Endothelial cell of umbilical vein (primary cell): Measurements from ENCODE around the gene SLC7A8. TPM values are rescaled to one million over a fixed set of nuclear protein-coding genes. Genes with fewer than 3 reads are reported as not detected.
"Not testable (repeated sequence)": the region's sequence is repeated elsewhere in the genome, so short reads cannot be mapped to it uniquely, and the experiment has no call there.

ENCODE experiments used
- BruUV-seq: library from RNA; stranded (reverse); fragments of 400-500 nt; replicated peaks from 2 replicates; lab custom pipeline; 2021; lab: Mats Ljungman, UMichigan
- CTCF ChIA-PET: fragments of 300-600, 350-600 bp; sonication (Branson Sonifier 250); formaldehyde crosslinking; loops from one replicate; lab custom pipeline; 2021; ENCODE audit warnings: antibody characterized with exemption, inconsistent platforms; lab: Charles Lee
- POLR2A ChIA-PET: fragments of 300-600, 350-600 bp; sonication (Branson Sonifier 250); formaldehyde crosslinking; loops from one replicate; lab custom pipeline; 2021; ENCODE audit warnings: antibody characterized with exemption, inconsistent platforms; lab: Charles Lee
- DNase-seq: peaks from one replicate; pipeline ENCODE4 v3.0.0-alpha.2; 2011; ENCODE audit warnings: low read depth, low spot score
- FAIRE-seq: peaks from 2 replicates; lab custom pipeline; 2011; peaks lifted over from hg19 to GRCh38; lab: Jason Lieb, UNC
- H2AFZ ChIP-seq: 2 replicates; pipeline ENCODE4 v1.6.0; 2012; ENCODE audit warnings: low read depth, low read length, control low read depth, inconsistent platforms
- H3K27ac ChIP-seq: 2 replicates; pipeline ENCODE4 v1.5.1; 2011; ENCODE audit warnings: low read depth, mild to moderate bottlenecking, control low read depth, low read length, moderate library complexity; ENCODE audit not compliant: insufficient read depth
- H3K27me3 ChIP-seq, 2 experiments: 2 replicates each; pipeline versions ENCODE4 v1.6.0 to v1.6.1; 2011; ENCODE audit warnings: low read length in 2 of 2, mixed read lengths in 1 of 2; ENCODE audit not compliant: control insufficient read depth in 2 of 2, insufficient read depth in 2 of 2
- H3K36me3 ChIP-seq, 2 experiments: 2 replicates in 1 of 2; 3 replicates in 1 of 2; pipeline ENCODE4 v1.5.1; 2011; ENCODE audit warnings: low read length in 2 of 2, mild to moderate bottlenecking in 1 of 2, moderate library complexity in 1 of 2; ENCODE audit not compliant: control insufficient read depth in 2 of 2, insufficient read depth in 2 of 2; ENCODE audit errors: extremely low read depth in 1 of 2
- H3K4me1 ChIP-seq: 3 replicates; pipeline ENCODE4 v1.5.1; 2011; ENCODE audit warnings: mild to moderate bottlenecking, low read length; ENCODE audit not compliant: control insufficient read depth, insufficient read depth; ENCODE audit errors: extremely low read depth
- H3K4me2 ChIP-seq: 2 replicates; pipeline ENCODE4 v1.6.1; 2011; ENCODE audit warnings: low read length, control low read depth, mixed read lengths; ENCODE audit not compliant: insufficient read depth
- H3K4me3 ChIP-seq, 3 experiments: fragments of 200-600 bp in 1 of 3; sonication (generic), shearing (Covaris generic) in 1 of 3; replicated peaks in 1 of 3; 2 replicates each; pipeline ENCODE4 v1.5.1; 2011 to 2016; ENCODE audit warnings: control low read depth in 3 of 3, low read length in 3 of 3, mild to moderate bottlenecking in 2 of 3, inconsistent platforms in 1 of 3, low read depth in 1 of 3, moderate library complexity in 1 of 3; ENCODE audit not compliant: insufficient read depth in 1 of 3
- H3K79me2 ChIP-seq: 2 replicates; pipeline ENCODE4 v1.6.0; 2012; ENCODE audit warnings: low read length, inconsistent platforms; ENCODE audit not compliant: control insufficient read depth, insufficient read depth
- H3K9ac ChIP-seq: replicated peaks from 2 replicates; pipeline ENCODE3; 2011; ENCODE audit warnings: low read length, control low read depth; ENCODE audit not compliant: insufficient read depth; ENCODE audit errors: extremely low read depth
- H3K9me1 ChIP-seq: replicated peaks from 3 replicates; pipeline ENCODE4 v1.6.0; 2011; ENCODE audit warnings: mild to moderate bottlenecking, low read length; ENCODE audit not compliant: control insufficient read depth, insufficient read depth; ENCODE audit errors: extremely low read depth
- H3K9me3 ChIP-seq: replicated peaks from 2 replicates; pipeline ENCODE4 v1.5.1; 2012; ENCODE audit warnings: low read length, inconsistent platforms; ENCODE audit not compliant: control insufficient read depth, insufficient read depth
- H4K20me1 ChIP-seq: replicated peaks from 2 replicates; pipeline ENCODE3; 2011; ENCODE audit warnings: mild to moderate bottlenecking, low read length; ENCODE audit not compliant: control insufficient read depth, insufficient read depth; ENCODE audit errors: extremely low read depth
- CTCF ChIP-seq, 2 donors: IDR thresholded peaks; 1 replicate in 1 of 2; 2 replicates in 1 of 2; pipeline ENCODE4 v1.5.1; 2011; ENCODE audit warnings: low read length in 2 of 2, mild to moderate bottlenecking in 2 of 2, moderate library complexity in 2 of 2, control low read depth in 1 of 2, inconsistent platforms in 1 of 2, low read depth in 1 of 2; ENCODE audit not compliant: insufficient read depth in 1 of 2; ENCODE audit errors: extremely low read depth in 1 of 2
- EZH2 ChIP-seq: IDR thresholded peaks from 2 replicates; pipeline ENCODE4 v1.6.1; 2012; ENCODE audit warnings: borderline replicate concordance, low read depth, mild to moderate bottlenecking, moderate library complexity, low read length, inconsistent platforms; ENCODE audit not compliant: severe bottlenecking
- FOS ChIP-seq: IDR thresholded peaks from 2 replicates; pipeline ENCODE4 v1.6.1; 2011; ENCODE audit warnings: mild to moderate bottlenecking, low read length, moderate library complexity, borderline replicate concordance; ENCODE audit not compliant: insufficient read depth
- GATA2 ChIP-seq: IDR thresholded peaks from 2 replicates; pipeline ENCODE4 v1.7.0; 2011; ENCODE audit warnings: low read depth, mild to moderate bottlenecking, moderate library complexity, mixed read lengths, low read length; ENCODE audit not compliant: insufficient read length, insufficient read depth
- JUN ChIP-seq: IDR thresholded peaks from 2 replicates; pipeline ENCODE4 v1.6.1; 2011; ENCODE audit warnings: borderline replicate concordance, low read depth; ENCODE audit not compliant: insufficient read length, insufficient read depth
- MAX ChIP-seq: IDR thresholded peaks from 2 replicates; pipeline ENCODE4 v1.6.1; 2011; ENCODE audit not compliant: insufficient read depth, insufficient read length
- MYC ChIP-seq: IDR thresholded peaks from one replicate; pipeline ENCODE4 v1.6.1; 2011; ENCODE audit warnings: mild to moderate bottlenecking, low read depth, low read length
- POLR2A ChIP-seq: IDR thresholded peaks from 2 replicates; pipeline ENCODE4 v1.6.1; 2012; ENCODE audit warnings: low read depth, mild to moderate bottlenecking, control low read depth, low read length
- POLR2AphosphoS5 ChIP-seq: IDR thresholded peaks from 2 replicates; pipeline ENCODE4 v1.6.1; 2012; ENCODE audit warnings: low read depth, mild to moderate bottlenecking, control low read depth, low read length, moderate library complexity; ENCODE audit not compliant: insufficient read depth
- dilution Hi-C: fragments of 300-500 bp; cut with MboI; formaldehyde crosslinking; loops from one replicate; pipeline ENCODE4 v1.15.0; 2019; ENCODE audit warnings: low sequenced_read_pairs; ENCODE audit not compliant: extremely low pct_ligation_motif_present
- intact Hi-C: fragments of 100-400 bp; cut with micrococcal nuclease; formaldehyde crosslinking; loops from one replicate; pipeline ENCODE4 v1.10.0; 2022
- polyA plus RNA-seq, 4 experiments: library from polyadenylated mRNA; depleted of rRNA in 3 of 4; stranded (reverse) in 3 of 4; unstranded in 1 of 4; fragments of >200 nt; gene quantifications; 2 replicates each; pipeline versions ENCODE4 v1.2.1 to v1.2.3, GENCODE V29; 2011 to 2012; ENCODE audit warnings: missing spikeins in 1 of 4
- total RNA-seq: library from RNA; stranded (reverse); gene quantifications from 2 replicates; pipeline ENCODE4 v1.2.3, GENCODE V29; 2021

Gene SLC7A8
- total and polyA plus RNA-seq, 2 donors (not counting 3 experiments of a cell fraction or from before 2014, with no cell fraction given), result 0.76 to 1.1 TPM

- no peak for FAIRE-seq
Measured at GRCh38 chr14:23109769-23110168, 73.7 kb downstream of the SLC7A8 start.

GRCh38 chr14:23108169-23108568 is 75.3 kb downstream of the SLC7A8 start:
- dilution Hi-C loops, FAIRE-seq, POLR2A ChIA-PET: not testable (repeated sequence)

More at GRCh38 chr14:23109769-23110168, 73.7 kb downstream of the SLC7A8 start:
- no peak overlapping the region for H3K27ac ChIP-seq
- POLR2A ChIA-PET, result interaction anchor here (1.0 to 1.2 kb wide), 2 partner anchors 15 to 38 kb away, joined by 3 to 4 read pairs; partner anchors contain the start of genes ACIN1 and C14orf119
- CTCF ChIA-PET, result interaction anchor here (0.7 to 6.7 kb wide), 17 partner anchors 11 to 136 kb away, joined by 3 to 141 read pairs (median 8); partner anchors contain the start of genes ACIN1, C14orf119 and CDH24
- no peak overlapping the region for H3K9ac ChIP-seq
- DNase-seq, result no peak
- no peaks in the 10 kb centered on the region for H4K20me1 ChIP-seq
- no peak overlapping the region for H3K4me3 ChIP-seq
- H3K9me3 ChIP-seq, result no peaks in the 10 kb centered on the region
- intact Hi-C loops, result loop anchor here (1.0 to 5.0 kb wide), 4 partner anchors 32 to 117 kb away; no protein-coding TSS in a partner anchor
- no TSS peak for BruUV-seq
- H3K4me1 ChIP-seq, result peaks cover 5% of the 10 kb centered on the region
- no peak for TF ChIP-seq MAX
- no peak for TF ChIP-seq MYC
- TF ChIP-seq POLR2A, result no peak
- no peak for TF ChIP-seq CTCF (IDR thresholded peaks at IDR 0.05; ENCODE audit: extremely low read depth in 1 of 2, insufficient read depth in 1 of 2, low read depth in 1 of 2, low read length in 2 of 2)
- TF ChIP-seq EZH2, result no peak
- no peak for TF ChIP-seq FOS
- no peak for TF ChIP-seq GATA2
- TF ChIP-seq JUN, result no peak
- no peak for TF ChIP-seq POLR2AphosphoS5
- dilution Hi-C loops, result no loop called here
- H3K9me1 ChIP-seq, result no peaks in the 10 kb centered on the region
- H2AFZ ChIP-seq, result no peak overlapping the region
- H3K79me2 ChIP-seq, result no peaks in the 10 kb centered on the region
- no peaks in the 10 kb centered on the region for H3K36me3 ChIP-seq
- H3K4me2 ChIP-seq, result no peak overlapping the region
- peaks cover 9 to 10% of the 10 kb centered on the region in 2 experiments for H3K27me3 ChIP-seq

More at GRCh38 chr14:23108169-23108568, 75.3 kb downstream of the SLC7A8 start:
- intact Hi-C loops, result loop anchor here (5.0 kb wide), 1 partner anchor 116 kb away; no protein-coding TSS in a partner anchor
- H3K4me3 ChIP-seq, DNase-seq, H3K9me1 ChIP-seq, H3K4me1 ChIP-seq, H3K36me3 ChIP-seq, H3K27ac ChIP-seq, BruUV-seq, H3K79me2 ChIP-seq, H3K9ac ChIP-seq, H3K4me2 ChIP-seq, H2AFZ ChIP-seq, H4K20me1 ChIP-seq, H3K9me3 ChIP-seq: not testable (repeated sequence)
- peaks cover 9 to 10% of the 10 kb centered on the region in 2 experiments for H3K27me3 ChIP-seq
- CTCF ChIA-PET, result interaction anchor here (1.1 to 6.7 kb wide), 9 partner anchors 13 to 121 kb away, joined by 7 to 141 read pairs (median 16); partner anchors contain the start of genes ACIN1 and C14orf119
